HCEC 1CT (cell line): ENCODE data around the gene SWT1.

ENCODE experiments used
- DNase-seq: peaks from one replicate; pipeline ENCODE4 v3.0.0-alpha.2; 2017

SWT1 gene, protein sequence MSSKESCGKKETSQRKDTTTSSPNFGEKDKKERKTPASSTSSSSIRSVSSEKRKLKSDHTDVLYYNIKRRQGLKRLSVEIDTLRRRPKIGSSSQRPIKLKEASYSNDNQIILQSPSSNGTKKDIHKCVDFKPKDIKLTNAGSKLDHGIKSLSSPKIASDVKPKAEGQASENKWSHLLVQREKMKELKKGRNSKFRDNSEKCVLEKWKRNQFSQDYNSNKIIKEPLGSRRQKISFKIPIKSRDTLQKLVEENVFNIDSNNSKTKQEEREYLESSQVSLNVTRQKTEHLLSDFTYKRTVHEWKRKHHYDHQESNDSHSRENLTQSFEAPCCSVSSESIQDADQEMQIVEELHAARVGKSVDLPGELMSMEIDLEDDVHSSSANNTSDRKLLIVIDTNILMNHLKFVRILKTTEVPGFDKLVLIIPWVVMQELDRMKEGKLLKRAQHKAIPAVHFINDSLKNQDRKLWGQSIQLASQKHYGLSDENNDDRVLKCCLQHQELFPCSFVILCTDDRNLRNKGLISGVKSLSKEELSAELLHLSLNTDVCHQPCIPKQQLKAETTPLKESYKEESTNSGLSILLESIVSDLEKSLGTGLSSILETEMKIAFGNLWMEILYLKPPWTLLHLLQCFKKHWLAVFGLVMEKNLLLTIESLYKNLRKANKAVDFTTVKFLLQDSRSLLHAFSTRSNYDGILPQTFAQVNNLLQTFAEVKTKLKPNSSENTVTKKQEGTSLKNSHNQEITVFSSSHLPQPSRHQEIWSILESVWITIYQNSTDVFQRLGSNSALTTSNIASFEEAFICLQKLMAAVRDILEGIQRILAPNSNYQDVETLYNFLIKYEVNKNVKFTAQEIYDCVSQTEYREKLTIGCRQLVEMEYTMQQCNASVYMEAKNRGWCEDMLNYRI

GRCh38 chr1:185156854-185157598 is at the start of gene SWT1, which contains the start of gene TRMT1L:
SWT1 (plus strand) TSS chr1:185157167; CDS start chr1:185160842, 3,675 bp downstream.
TRMT1L (minus strand) TSS chr1:185156953; CDS start chr1:185156712, 241 bp downstream.
- DNase-seq = peak; percentile 99

GRCh38 chr1:185108321-185108720 is 48.6 kb upstream of the SWT1 start:
- DNase-seq = no peak

DNA sequence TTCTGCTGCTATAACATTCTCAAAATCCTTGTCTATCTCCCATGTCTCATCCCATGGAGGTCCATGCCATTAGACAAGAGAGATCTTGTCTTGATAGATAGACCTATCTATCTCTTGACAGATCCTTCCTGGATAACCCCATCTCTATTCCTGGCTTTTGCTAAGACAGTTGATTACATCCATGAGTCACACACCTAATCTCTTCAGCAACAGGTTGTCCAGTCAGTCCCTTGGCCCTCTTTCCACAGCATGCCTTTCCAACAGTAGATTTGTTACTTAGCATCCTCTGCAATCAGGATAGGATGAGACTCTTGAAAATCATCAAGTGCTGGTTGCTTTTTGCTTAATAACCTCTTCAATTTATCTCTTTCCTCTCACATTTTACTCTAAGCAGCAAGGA is 46.8 kb upstream of the SWT1 start:
- no peak for DNase-seq

- no peak for DNase-seq
Observed at GRCh38 chr1:185111873-185112272, 45.1 kb upstream of the SWT1 start.

GRCh38 chr1:185112356-185112755 is 44.6 kb upstream of the SWT1 start:
- no peak for DNase-seq

GRCh38 chr1:185129708-185130107 is 27.3 kb upstream of the SWT1 start:
- DNase-seq = no peak

DNA sequence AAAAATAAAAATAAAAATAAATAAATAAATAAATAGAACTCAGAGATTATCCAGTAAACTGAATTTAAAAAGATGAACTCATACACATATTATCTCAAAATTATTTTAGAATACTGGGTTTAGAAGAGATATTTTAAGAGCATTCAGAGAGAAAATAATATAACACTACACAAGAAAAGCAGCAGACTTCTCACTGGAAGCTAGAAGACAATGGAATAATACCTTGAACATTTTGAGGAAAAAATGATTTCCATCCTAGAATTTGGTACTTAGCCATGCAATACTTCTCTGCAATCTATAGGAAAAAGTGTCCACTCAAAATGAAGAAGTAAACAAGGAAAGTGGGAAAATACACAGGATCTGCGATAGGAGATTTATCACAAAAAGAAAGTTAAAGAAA is 24.4 kb upstream of the SWT1 start:
- DNase-seq = no peak

DNA sequence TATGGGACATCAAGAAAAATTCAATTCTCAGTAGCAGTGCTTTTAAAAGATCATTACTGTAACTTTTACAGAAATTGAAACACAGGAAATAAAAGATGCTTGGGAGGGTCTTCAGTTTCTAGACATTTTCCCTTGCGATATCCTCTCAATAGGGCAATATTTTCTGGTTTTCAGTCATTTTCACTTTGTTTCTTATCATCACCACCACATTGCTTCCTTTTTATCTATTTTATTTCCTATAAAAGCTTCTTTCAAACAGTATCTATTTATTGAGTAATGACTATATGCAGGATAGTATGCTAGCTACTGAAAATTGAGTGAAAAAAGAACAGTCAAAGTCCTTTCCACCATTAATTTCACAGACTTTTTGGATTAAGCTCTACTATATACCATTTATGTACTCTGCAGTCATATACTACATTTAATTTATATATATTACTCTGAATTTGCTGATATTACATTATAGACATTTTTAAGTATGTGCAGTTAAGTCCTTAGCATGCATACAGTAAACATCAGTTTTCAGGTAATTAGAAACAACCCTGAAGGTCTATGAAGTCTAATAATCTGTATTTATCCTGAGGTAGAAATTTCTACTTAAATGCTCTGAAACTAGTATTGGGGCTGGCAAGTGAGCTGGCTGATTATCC is 18.9 kb upstream of the SWT1 start:
- no peak for DNase-seq

DNA sequence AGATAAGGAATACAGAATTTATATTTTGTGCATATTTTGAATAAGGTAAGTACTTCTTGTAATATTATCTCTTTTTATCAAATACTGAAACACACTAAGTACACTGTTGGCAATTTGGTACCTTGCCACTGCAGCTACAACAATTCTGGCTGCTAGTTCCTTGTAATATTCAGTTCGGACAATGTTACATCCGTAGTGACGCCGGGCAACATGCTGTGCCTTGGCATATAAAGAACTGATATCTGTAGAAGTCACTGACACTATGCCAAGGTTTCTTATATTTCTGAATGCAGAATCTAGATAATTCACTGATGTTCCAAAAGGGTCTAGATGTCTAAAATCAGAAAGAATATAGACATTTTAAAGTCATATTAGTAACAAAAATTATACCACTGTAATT is 17.7 kb upstream of the SWT1 start:
- DNase-seq = no peak

DNA sequence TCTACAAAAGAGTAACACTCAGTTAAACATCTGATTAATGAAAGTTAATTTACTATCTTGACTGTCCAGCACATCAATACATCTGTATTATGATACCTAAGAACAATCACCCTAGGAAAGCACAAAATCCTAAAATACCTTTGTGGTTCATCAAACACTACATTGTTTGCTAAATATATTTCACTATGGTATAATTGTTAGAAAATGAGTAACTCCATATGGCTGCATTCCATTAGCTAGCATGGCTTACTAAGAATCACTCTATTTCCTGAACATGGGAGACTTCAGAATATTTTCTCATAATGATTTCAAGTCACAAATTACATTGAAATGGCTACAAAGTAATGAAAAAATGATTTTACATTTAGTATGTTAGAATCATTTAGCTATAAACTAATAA is 12.7 kb upstream of the SWT1 start:
- peak; percentile 80 for DNase-seq

DNA sequence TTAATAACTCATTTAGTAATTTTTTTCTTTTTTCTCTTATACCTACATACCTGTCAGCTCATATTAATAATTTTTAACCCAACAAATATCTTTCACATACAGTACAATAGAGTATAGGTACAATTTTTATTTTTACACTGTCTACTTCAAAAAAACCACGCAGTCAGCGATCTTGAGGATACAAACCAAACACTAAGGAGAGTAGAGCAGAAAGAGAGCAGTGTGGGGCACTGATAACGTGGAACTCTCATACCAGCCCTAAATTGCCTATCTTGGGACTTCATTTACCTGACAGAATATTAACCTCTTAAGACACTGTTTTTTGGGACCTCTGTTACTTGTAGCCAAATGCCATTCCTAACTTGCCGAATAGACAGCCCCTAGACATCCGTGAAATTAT is 5.8 kb upstream of the SWT1 start:
- no peak for DNase-seq

DNA sequence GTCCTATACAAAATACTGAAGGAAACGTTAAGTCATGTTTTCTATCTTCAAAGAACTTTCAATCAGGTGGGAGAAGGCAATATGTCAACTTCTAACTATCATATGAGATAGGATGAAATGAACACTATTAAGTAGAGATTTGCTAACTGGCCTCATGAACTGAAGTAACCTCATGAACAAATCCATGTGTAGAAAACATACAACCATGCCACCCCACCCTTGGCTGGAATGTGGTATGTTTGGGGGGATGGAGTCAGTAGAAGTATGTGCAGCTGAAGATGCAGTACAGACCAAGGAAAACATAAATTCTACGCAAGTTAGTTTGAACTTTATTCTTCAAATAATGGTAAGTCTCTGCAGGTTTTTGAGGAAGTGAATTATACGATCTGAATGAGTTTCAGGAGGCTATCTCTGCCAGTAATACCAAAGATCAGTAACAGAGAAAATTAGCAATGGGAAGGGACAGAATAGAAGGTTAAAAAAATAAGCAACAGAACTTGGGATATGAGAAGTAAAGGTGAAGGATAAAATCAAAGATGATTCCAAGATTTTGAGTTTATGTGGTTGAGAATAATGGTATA is 4.7 kb upstream of the SWT1 start:
- no peak for DNase-seq

DNA sequence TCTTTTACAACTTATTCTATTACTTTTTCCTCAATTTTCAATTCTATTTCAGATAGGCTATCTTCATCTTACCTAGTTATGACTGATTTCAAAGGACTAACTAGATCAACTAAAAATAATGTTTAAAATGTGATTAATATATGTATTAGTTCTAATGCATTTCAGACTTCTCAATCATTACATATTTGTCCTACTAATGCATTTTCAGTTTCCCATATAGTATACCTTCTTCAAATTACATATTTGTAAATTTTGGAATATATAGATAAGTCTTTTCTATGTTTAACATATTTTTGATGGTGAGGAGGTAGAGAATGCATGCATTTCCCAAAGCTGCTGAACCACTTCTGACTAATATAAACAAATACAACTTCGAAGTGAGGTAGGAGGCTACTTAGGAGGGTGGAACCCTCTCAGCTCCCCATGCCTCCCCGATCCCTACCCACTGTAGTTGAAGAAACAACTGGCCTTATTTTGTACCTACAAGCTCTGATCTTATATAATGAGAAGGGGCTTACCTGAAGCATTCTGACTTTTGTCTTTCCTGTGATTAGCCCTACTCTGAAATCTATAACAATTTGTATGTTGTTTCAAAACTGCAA is 2.0 kb upstream of the SWT1 start:
- peak; percentile 46 for DNase-seq

GRCh38 chr1:185155600-185156287 is 1.2 kb upstream of the SWT1 start:
- peak; percentile 28 for DNase-seq

DNA sequence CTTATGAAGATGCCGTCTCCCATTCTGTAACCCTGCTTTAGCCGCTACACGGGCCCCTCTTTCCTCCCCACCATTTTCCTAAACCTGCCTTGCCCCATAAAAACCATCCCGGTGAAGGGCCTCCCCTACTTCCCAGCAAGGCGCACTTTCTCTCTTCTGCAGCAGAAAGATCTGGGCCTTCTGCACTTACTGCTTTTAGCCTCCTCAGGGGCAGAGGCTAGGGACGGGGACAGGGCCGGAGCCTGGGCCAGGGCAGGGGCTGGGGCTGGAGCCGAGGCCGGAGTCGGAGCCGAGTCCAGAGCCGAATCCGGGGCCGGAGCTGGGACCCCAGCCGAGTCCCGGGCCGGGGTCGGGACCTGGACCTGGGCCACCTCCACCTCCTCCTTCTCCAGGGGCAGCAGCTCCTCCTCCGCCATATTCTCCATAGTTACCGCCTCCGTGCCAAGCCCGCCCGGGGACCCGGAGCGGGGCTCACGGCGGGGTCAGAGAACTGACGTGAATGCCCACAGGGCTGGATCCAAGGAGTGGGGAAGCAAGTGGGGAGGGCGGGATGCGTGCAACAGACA is 596 bp upstream of the SWT1 start:
- DNase-seq = peak; percentile 3

DNA sequence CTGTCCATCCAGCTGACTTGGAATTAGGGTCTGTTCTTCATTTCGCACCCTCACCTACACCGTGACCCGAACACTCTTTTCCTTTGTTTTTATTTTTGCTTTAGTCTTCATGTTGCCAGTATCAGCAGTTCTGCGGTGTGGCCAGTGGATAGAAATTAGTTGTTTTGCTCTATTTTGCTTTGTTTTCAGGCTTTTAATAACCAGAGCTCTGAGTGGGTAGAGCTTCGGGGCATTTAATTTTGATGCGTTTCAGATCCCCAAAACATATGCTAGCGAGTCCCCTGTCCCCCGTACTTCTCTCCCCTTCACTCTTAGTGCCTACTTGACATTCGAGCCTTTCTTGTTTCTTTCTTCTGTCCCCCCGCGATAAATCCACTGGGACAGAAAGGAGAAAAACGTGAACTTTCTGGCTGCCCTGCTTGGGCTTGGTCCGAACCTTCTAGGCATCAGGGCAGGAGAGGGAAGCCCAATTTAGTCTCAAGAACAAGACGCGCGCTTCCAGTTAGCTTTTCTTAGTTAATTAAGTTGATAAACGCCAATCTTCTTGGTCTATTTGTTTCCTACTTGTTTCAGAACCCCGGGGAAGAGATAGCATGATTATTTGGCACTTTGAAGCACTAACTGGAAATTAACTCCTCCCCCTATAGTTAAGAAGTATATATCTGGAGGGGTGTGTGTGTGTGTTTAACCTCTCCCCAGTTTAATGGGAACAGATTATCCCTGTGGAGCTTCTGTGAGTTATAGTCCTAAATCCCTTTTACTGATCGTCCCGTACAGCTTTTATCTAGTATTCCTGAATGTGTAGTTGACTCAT is 839 bp downstream of the SWT1 start:
- DNase-seq = peak; percentile 32

- no peak for DNase-seq
Observed at GRCh38 chr1:185158800-185159199, 1.8 kb downstream of the SWT1 start.

DNA sequence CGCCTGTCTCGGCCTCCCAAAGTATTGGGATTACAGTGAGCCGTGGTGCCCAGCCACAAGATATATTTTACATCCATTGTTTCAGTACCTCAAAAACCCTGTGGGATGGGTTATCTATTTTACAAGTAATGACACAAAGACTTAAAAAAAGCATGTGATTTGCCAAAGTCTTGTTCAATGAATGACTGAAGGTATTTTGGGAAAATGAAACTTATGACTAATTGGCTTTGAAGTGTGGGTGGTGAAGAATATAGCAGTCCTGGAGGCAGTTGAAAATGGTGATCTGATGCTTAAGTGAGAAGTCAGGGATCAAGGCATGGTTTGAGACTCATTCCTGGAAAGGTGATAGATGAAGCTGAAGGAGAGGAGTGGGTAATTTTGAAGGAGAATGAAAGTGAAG is 3.0 kb downstream of the SWT1 start:
- DNase-seq = peak; percentile 8

GRCh38 chr1:185162491-185162890 is 5.5 kb downstream of the SWT1 start:
- DNase-seq = no peak

DNA sequence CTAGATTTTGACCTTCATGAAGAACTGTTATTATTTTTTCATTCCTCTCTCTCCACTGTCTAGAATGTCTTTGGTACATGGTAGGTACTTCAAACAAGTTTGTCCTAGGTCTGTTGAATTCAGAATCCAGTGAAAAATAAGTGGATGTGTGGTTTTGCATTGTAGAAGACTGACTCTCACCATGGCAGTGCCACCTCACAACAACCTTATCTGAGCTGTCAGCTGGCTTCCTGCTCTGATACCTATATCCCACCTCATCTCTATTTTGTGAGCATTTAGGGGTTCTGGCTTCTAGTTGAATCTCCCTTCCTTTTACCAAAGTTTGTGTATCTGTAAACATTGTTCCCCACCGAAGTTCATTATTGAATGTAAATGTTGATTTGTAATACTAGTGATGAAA is 9.1 kb downstream of the SWT1 start:
- DNase-seq = no peak
